ENCODE data around the gene BLOC1S1.

DNA sequence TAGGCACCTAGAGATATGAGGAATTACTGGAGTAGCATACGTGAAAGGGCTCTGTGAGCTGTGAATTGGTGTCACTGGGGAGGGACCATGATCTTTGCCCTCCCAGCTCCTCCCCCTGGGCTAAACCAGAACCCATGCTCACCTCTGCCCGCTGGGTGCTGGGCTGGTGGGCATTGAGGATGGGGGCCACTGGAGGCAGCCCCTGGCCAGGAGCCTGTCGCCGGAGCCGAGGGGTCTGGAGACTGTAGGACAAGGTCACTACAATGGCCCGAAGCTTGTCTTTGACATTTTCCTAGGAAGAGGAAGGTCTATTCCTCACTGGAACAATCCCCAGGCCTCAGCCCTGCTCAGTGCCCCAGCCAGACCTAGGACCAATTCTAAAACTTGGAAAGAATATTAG is 19.7 kb upstream of the BLOC1S1 start:
- TF ChIP-seq, protein P1, sequence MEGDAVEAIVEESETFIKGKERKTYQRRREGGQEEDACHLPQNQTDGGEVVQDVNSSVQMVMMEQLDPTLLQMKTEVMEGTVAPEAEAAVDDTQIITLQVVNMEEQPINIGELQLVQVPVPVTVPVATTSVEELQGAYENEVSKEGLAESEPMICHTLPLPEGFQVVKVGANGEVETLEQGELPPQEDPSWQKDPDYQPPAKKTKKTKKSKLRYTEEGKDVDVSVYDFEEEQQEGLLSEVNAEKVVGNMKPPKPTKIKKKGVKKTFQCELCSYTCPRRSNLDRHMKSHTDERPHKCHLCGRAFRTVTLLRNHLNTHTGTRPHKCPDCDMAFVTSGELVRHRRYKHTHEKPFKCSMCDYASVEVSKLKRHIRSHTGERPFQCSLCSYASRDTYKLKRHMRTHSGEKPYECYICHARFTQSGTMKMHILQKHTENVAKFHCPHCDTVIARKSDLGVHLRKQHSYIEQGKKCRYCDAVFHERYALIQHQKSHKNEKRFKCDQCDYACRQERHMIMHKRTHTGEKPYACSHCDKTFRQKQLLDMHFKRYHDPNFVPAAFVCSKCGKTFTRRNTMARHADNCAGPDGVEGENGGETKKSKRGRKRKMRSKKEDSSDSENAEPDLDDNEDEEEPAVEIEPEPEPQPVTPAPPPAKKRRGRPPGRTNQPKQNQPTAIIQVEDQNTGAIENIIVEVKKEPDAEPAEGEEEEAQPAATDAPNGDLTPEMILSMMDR (IDR thresholded peaks at IDR 0.05), result no peak
- TF ChIP-seq EP300 (IDR thresholded peaks at IDR 0.05) (no peak), POLR2A (IDR thresholded peaks at IDR 0.05) (no peak)
